Tibial artery (tissue), 4 donors: ENCODE data around the gene ASB15.
"Not testable (repeated sequence)": the region's sequence is repeated elsewhere in the genome, so short reads cannot be mapped to it uniquely, and the experiment has no call there.

Experiments
- DNase-seq, 2 donors: peaks; one replicate each; pipeline ENCODE4 v3.0.0-alpha.2; 2019
- H3K27ac ChIP-seq, 2 donors: fragments of 200-600 bp; sonication (generic) in 1 of 2; 1 replicate in 1 of 2; 2 replicates in 1 of 2; pipeline ENCODE4 v1.5.1; 2018 to 2019; ENCODE audit warnings: mild to moderate bottlenecking in 1 of 2
- H3K27me3 ChIP-seq, 2 donors: fragments of 200-600 bp; sonication (generic) in 1 of 2; one replicate each; pipeline versions ENCODE4 v1.5.1 to v1.6.0; 2016 to 2019
- H3K36me3 ChIP-seq, 3 donors: fragments of 200-600 bp; sonication (generic) in 2 of 3; one replicate each; pipeline ENCODE4 v1.5.1; 2016 to 2019; ENCODE audit warnings: mild to moderate bottlenecking in 2 of 3
- H3K4me1 ChIP-seq, 4 donors: fragments of 200-600 bp; sonication (generic) in 2 of 4; 1 replicate in 3 of 4; 2 replicates in 1 of 4; pipeline ENCODE4 v1.5.1; 2016 to 2019
- H3K4me3 ChIP-seq, 2 donors: fragments of 200-600 bp; sonication (generic) in 1 of 2; 1 replicate in 1 of 2; 2 replicates in 1 of 2; pipeline ENCODE4 v1.5.1; 2018 to 2019; ENCODE audit warnings: mild to moderate bottlenecking in 2 of 2
- H3K9me3 ChIP-seq, 3 donors: fragments of 200-600 bp; sonication (generic) in 1 of 3; one replicate each; pipeline ENCODE4 v1.5.1; 2016 to 2019
- CTCF ChIP-seq, 2 experiments: fragments of 200-600 bp in 1 of 2; fragments of 450-650 bp in 1 of 2; IDR thresholded peaks; one replicate each; pipeline ENCODE4 v1.5.1; 2017 to 2019; ENCODE audit warnings: antibody characterized with exemption in 2 of 2, mild to moderate bottlenecking in 1 of 2, moderate library complexity in 1 of 2
- intact Hi-C: fragments of 100-400 bp; cut with DNase I; formaldehyde crosslinking; loops from one replicate; pipeline ENCODE4 v1.15.0; 2023; ENCODE audit warnings: low total_unique reads

The ASB15 gene

GRCh38 chr7:123628829-123629228 lies 27.2 kb downstream of the ASB15 start:
- no peaks in the 10 kb centered on the region for H3K9me3 ChIP-seq
- no peaks in the 10 kb centered on the region for H3K4me1 ChIP-seq
- H3K27ac ChIP-seq, result no peak overlapping the region
- H3K27me3 ChIP-seq, result no peaks in the 10 kb centered on the region
- H3K36me3 ChIP-seq, result no peaks in the 10 kb centered on the region
- intact Hi-C loops, result no loop called here
- DNase-seq, result no peak
- H3K4me3 ChIP-seq, result no peak overlapping the region
- TF ChIP-seq CTCF (IDR thresholded peaks at IDR 0.05), result no peak

GRCh38 chr7:123629281-123629680 lies 27.7 kb downstream of the ASB15 start:
- H3K9me3 ChIP-seq, result no peaks in the 10 kb centered on the region

GRCh38 chr7:123632808-123633207 lies 31.2 kb downstream of the ASB15 start:
- no peak overlapping the region for H3K27ac ChIP-seq
- no peaks in the 10 kb centered on the region for H3K36me3 ChIP-seq
- no peaks in the 10 kb centered on the region for H3K4me1 ChIP-seq
- H3K4me3 ChIP-seq, result no peak overlapping the region
- no peak for TF ChIP-seq CTCF (IDR thresholded peaks at IDR 0.05)
- no peaks in the 10 kb centered on the region for H3K27me3 ChIP-seq
- intact Hi-C loops, result no loop called here
- no peaks in the 10 kb centered on the region for H3K9me3 ChIP-seq
- no peak for DNase-seq

More at GRCh38 chr7:123629281-123629680, 27.7 kb downstream of the ASB15 start:
- H3K27ac ChIP-seq, result no peak overlapping the region
- TF ChIP-seq CTCF (IDR thresholded peaks at IDR 0.05), result no peak
- no peak for DNase-seq
- intact Hi-C loops, result no loop called here
- no peaks in the 10 kb centered on the region for H3K36me3 ChIP-seq
- no peak overlapping the region for H3K4me3 ChIP-seq
- H3K4me1 ChIP-seq, result no peaks in the 10 kb centered on the region
- no peaks in the 10 kb centered on the region for H3K27me3 ChIP-seq

GRCh38 chr7:123633553-123633952 lies 31.9 kb downstream of the ASB15 start:
- Histone ChIP-seq H3K27ac (no peak overlapping the region), H3K9me3 (no peaks in the 10 kb centered on the region), H3K4me1 (no peaks in the 10 kb centered on the region), H3K36me3 (no peaks in the 10 kb centered on the region), H3K4me3 (no peak overlapping the region), H3K27me3 (no peaks in the 10 kb centered on the region)
- intact Hi-C loops, result no loop called here
- no peak for DNase-seq
- no peak for TF ChIP-seq CTCF (IDR thresholded peaks at IDR 0.05)

- DNase-seq, H3K9me3 ChIP-seq, intact Hi-C loops, H3K27me3 ChIP-seq, H3K36me3 ChIP-seq, H3K4me3 ChIP-seq, H3K27ac ChIP-seq, H3K4me1 ChIP-seq: not testable (repeated sequence)
Measured at GRCh38 chr7:123634011-123634573, 32.5 kb downstream of the ASB15 start.

GRCh38 chr7:123635551-123636359 lies 34.1 kb downstream of the ASB15 start:
- TF ChIP-seq CTCF (IDR thresholded peaks at IDR 0.05), result no peak
- no peak for DNase-seq
- Histone ChIP-seq H3K9me3 (no peaks in the 10 kb centered on the region), H3K36me3 (no peaks in the 10 kb centered on the region), H3K4me3 (no peak overlapping the region), H3K27me3 (no peaks in the 10 kb centered on the region), H3K4me1 (no peaks in the 10 kb centered on the region), H3K27ac (no peak overlapping the region)
- intact Hi-C loops, result no loop called here
